SU-DHL-6 (cell line): ENCODE results near the gene MYO1D.

Source experiments
- CTCF ChIP-seq: fragments of 200-600 bp; sonication (generic); IDR thresholded peaks from one replicate; pipeline ENCODE4 v1.5.1; 2017; ENCODE audit warnings: antibody characterized with exemption, mild to moderate bottlenecking, low read length, moderate library complexity; ENCODE audit not compliant: insufficient read depth, poor library complexity, severe bottlenecking
- EZH2phosphoT487 ChIP-seq: fragments of 200-600 bp; sonication (generic), shearing (Covaris generic); conservative IDR thresholded peaks from 2 replicates; pipeline ENCODE4 v1.6.1; 2018; ENCODE audit warnings: mild to moderate bottlenecking, antibody characterized with exemption, low read length, moderate library complexity, mixed read lengths

DNA sequence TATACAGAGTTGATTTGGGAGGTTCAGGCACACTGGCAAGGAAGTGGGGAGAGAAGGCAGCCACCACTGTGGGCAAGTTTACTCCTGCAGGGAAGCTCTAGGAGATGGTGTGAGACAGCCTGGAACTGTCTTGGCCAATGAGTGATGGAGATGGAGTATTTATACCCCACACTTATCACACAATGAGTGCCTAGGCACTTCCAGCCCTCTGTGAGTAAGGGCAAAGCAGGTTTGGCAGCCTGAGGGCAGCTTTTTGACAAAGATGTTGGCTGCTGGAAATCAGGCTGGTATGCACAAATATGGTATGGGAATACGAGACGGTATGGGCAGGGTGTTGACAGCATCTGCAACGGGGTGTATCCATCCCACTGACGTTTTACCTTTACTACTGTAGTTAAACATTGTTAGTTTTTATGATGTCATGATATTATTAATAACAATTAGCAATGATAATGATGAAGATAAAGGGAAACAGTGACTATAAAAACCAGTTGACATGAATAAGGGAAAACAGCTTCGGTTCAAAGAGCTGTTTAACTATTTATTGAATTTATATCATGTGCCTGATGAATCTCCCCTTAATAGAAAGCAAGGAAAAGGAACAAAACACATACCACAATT is 240.2 kb downstream of the MYO1D start:
- TF ChIP-seq CTCF (no peak), EZH2phosphoT487 (no peak)
